Neuronal stem cell (in vitro differentiated cells): Measurements from ENCODE around the gene CRK.
"Not testable (repeated sequence)": the region's sequence is repeated elsewhere in the genome, so short reads cannot be mapped to it uniquely, and the experiment has no call there.

Experiments used
- DNase-seq: peaks from one replicate; pipeline ENCODE4 v3.0.0-alpha.2; 2013; ENCODE audit warnings: low spot score
- H2AFZ ChIP-seq: one replicate; pipeline ENCODE4 v1.6.1; 2013; ENCODE audit warnings: mild to moderate bottlenecking, low read length, inconsistent platforms
- H2AK5ac ChIP-seq: 2 replicates; pipeline ENCODE4 v1.6.1; 2013; ENCODE audit warnings: low read depth, mild to moderate bottlenecking, inconsistent platforms, low read length, moderate library complexity, mixed read lengths
- H2BK120ac ChIP-seq: 2 replicates; pipeline ENCODE4 v1.6.1; 2013; ENCODE audit warnings: low read depth, mild to moderate bottlenecking, inconsistent platforms, low read length, moderate library complexity, mixed read lengths
- H2BK12ac ChIP-seq: one replicate; pipeline ENCODE4 v1.6.1; 2013; ENCODE audit warnings: low read length, inconsistent platforms
- H2BK15ac ChIP-seq: 2 replicates; pipeline ENCODE4 v1.6.1; 2013; ENCODE audit warnings: mild to moderate bottlenecking, low read length, inconsistent platforms, mixed read lengths
- H2BK5ac ChIP-seq: one replicate; pipeline ENCODE4 v1.6.1; 2013; ENCODE audit warnings: inconsistent platforms, mild to moderate bottlenecking, low read length, moderate library complexity
- H3K14ac ChIP-seq: one replicate; pipeline ENCODE4 v1.6.1; 2013; ENCODE audit warnings: low read length, inconsistent platforms
- H3K18ac ChIP-seq: 2 replicates; pipeline ENCODE4 v1.6.1; 2013; ENCODE audit warnings: low read length, inconsistent platforms
- H3K23ac ChIP-seq: 2 replicates; pipeline ENCODE4 v1.6.1; 2013; ENCODE audit warnings: low read depth, mild to moderate bottlenecking, mixed read lengths, low read length, inconsistent platforms; ENCODE audit not compliant: poor library complexity
- H3K27ac ChIP-seq: replicated peaks from 3 replicates; pipeline ENCODE4 v1.5.1; 2013; ENCODE audit warnings: low read length, inconsistent platforms
- H3K27me3 ChIP-seq, 3 experiments: 2 replicates each; pipeline ENCODE4 v1.6.1; 2013; ENCODE audit warnings: low read length in 3 of 3, mild to moderate bottlenecking in 2 of 3, inconsistent platforms in 1 of 3, low read depth in 1 of 3, mixed read lengths in 1 of 3, moderate library complexity in 1 of 3; ENCODE audit not compliant: control insufficient read depth in 3 of 3, insufficient read depth in 3 of 3
- H3K36me3 ChIP-seq, 2 donors: replicated peaks in 1 of 2; 2 replicates each; pipeline ENCODE4 v1.6.1; 2013; ENCODE audit warnings: low read length in 2 of 2; ENCODE audit not compliant: control insufficient read depth in 2 of 2, insufficient read depth in 2 of 2
- H3K4ac ChIP-seq: 2 replicates; pipeline ENCODE4 v1.6.1; 2013; ENCODE audit warnings: inconsistent platforms, mild to moderate bottlenecking, low read length, moderate library complexity
- H3K4me1 ChIP-seq, 2 donors: 1 replicate in 1 of 2; 2 replicates in 1 of 2; pipeline ENCODE4 v1.6.1; 2013; ENCODE audit warnings: low read length in 2 of 2, low read depth in 1 of 2; ENCODE audit not compliant: control insufficient read depth in 2 of 2, insufficient read depth in 1 of 2
- H3K4me2 ChIP-seq: one replicate; pipeline ENCODE4 v1.6.1; 2013; ENCODE audit warnings: mild to moderate bottlenecking, low read length, inconsistent platforms; ENCODE audit not compliant: insufficient read depth, poor library complexity, severe bottlenecking
- H3K4me3 ChIP-seq, 2 donors: 2 replicates each; pipeline ENCODE4 v1.5.1; 2013; ENCODE audit warnings: low read length in 2 of 2, mild to moderate bottlenecking in 2 of 2, inconsistent platforms in 1 of 2, moderate library complexity in 1 of 2
- H3K79me1 ChIP-seq: one replicate; pipeline ENCODE4 v1.6.1; 2013; ENCODE audit warnings: low read depth, mild to moderate bottlenecking, inconsistent platforms, low read length, moderate library complexity
- H3K9ac ChIP-seq: one replicate; pipeline ENCODE4 v1.6.1; 2013; ENCODE audit warnings: mild to moderate bottlenecking, low read depth, low read length, inconsistent platforms; ENCODE audit not compliant: poor library complexity
- H3K9me3 ChIP-seq, 2 donors: replicated peaks in 1 of 2; 2 replicates each; pipeline versions ENCODE3 to v1.6.1; 2013; ENCODE audit warnings: low read length in 2 of 2, mild to moderate bottlenecking in 2 of 2, inconsistent platforms in 1 of 2, low read depth in 1 of 2, mixed read lengths in 1 of 2, moderate library complexity in 1 of 2; ENCODE audit not compliant: control insufficient read depth in 2 of 2, insufficient read depth in 1 of 2
- H4K8ac ChIP-seq: one replicate; pipeline ENCODE4 v1.6.1; 2013; ENCODE audit warnings: low read depth, mild to moderate bottlenecking, inconsistent platforms, low read length, moderate library complexity
- H4K91ac ChIP-seq: one replicate; pipeline ENCODE4 v1.6.1; 2013; ENCODE audit warnings: low read length, low read depth, mild to moderate bottlenecking, inconsistent platforms; ENCODE audit not compliant: poor library complexity
- WGBS, 2 donors: extraction: QIAGEN DNeasy Blood & Tissue Kit; methylation state at CpG; one replicate each; pipeline ENCODE4 v1.1.7; 2013; ENCODE audit warnings: missing lambda C conversion rate in 2 of 2, mixed read lengths in 1 of 2; ENCODE audit not compliant: insufficient read length in 2 of 2, insufficient replicate concordance in 1 of 2; ENCODE audit errors: extremely low coverage in 2 of 2; 5-methylcytosine and 5-hydroxymethylcytosine counted together

CRK gene

DNA sequence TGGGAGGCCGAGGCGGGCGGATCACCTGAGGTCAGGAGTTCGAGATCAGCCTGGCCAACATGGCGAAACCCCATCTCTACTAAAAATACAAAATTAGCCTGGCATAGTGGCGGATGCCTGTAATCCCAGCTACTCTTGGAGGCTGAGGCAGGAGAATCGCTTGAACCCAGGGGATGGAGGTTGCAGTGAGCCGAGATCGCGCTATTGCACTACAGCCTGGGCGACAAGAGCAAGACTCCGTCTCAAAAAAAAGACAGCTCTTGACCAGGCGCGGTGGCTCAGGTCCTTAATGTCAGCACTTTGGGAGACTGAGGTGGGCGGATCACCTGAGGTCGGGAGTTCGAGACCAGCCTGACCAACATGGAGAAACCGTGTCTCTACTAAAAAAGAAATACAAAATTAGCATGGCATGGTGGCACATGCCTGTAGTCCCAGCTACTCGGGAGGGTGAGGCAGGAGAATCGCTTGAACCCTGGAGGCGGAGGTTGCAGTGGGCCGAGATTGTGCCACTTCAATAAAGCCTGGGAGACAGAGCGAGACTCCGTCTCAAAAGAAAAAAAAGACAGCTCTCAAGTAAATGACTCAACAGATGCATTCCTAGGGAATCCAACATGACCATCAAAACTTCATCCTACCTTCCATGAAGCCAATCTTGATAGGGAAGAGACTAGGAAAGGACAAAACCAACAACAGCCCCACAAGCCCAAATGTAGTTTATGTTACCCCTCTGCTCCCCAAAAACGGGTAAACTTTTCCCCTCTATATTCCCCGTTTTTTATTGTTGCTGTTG is 60.0 kb downstream of the CRK start:
- not testable (repeated sequence) for H3K27ac ChIP-seq, H3K4me3 ChIP-seq, H3K27me3 ChIP-seq, H2BK120ac ChIP-seq, H3K4me2 ChIP-seq, H2AK5ac ChIP-seq, H2BK15ac ChIP-seq, H3K9me3 ChIP-seq, H3K23ac ChIP-seq, H3K14ac ChIP-seq, H3K79me1 ChIP-seq, H4K8ac ChIP-seq, H3K18ac ChIP-seq, H2AFZ ChIP-seq, H2BK5ac ChIP-seq, H3K9ac ChIP-seq, H3K4ac ChIP-seq, DNase-seq, H4K91ac ChIP-seq, H2BK12ac ChIP-seq
- peaks cover 1 to 77% of the 10 kb centered on the region in 2 donors for H3K36me3 ChIP-seq
- H3K4me1 ChIP-seq: peaks cover 7 to 10% of the 10 kb centered on the region in 2 donors
- no CpG with 5 or more reads among the region's 26 CpGs for WGBS, 2 donors

DNA sequence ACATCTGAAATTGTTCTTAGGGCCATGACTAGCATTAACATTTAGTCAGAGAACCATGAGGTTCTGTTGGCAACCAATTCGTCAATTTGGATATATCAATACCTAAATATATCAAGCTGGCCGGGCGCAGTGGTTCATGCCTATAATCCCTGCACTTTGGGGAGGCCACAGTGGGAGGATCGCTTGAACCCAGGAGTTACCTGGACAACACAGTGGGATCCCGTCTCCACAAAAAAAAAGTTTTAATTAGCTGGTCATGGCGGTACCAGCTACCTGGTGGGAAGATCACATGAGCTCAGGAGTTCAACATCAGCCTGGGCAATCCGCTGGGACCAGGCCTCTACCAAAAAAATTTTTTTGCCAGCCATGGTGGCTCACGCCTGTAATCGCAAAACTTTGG is 64.5 kb downstream of the CRK start:
- Histone ChIP-seq H3K23ac (no peak overlapping the region), H2AFZ (no peak overlapping the region), H2BK15ac (no peak overlapping the region), H3K4ac (no peak overlapping the region), H3K9me3 (no peaks in the 10 kb centered on the region), H3K27ac (no peak overlapping the region), H2BK5ac (no peak overlapping the region), H3K9ac (no peak overlapping the region), H2BK12ac (no peak overlapping the region), H3K4me1 (peaks cover 0 to 7% of the 10 kb centered on the region in 2 donors), H3K27me3 (no peaks in the 10 kb centered on the region), H4K91ac (no peak overlapping the region), H2AK5ac (no peak overlapping the region), H3K36me3 (peaks cover 1 to 86% of the 10 kb centered on the region in 2 donors), H3K4me3 (no peak overlapping the region), H3K18ac (no peak overlapping the region), H3K79me1 (no peaks in the 10 kb centered on the region), H3K14ac (no peak overlapping the region), H4K8ac (no peak overlapping the region), H2BK120ac (no peak overlapping the region), H3K4me2 (no peak overlapping the region)
- no peak for DNase-seq
- WGBS, 2 donors: no CpG with 5 or more reads among the region's 9 CpGs

DNA sequence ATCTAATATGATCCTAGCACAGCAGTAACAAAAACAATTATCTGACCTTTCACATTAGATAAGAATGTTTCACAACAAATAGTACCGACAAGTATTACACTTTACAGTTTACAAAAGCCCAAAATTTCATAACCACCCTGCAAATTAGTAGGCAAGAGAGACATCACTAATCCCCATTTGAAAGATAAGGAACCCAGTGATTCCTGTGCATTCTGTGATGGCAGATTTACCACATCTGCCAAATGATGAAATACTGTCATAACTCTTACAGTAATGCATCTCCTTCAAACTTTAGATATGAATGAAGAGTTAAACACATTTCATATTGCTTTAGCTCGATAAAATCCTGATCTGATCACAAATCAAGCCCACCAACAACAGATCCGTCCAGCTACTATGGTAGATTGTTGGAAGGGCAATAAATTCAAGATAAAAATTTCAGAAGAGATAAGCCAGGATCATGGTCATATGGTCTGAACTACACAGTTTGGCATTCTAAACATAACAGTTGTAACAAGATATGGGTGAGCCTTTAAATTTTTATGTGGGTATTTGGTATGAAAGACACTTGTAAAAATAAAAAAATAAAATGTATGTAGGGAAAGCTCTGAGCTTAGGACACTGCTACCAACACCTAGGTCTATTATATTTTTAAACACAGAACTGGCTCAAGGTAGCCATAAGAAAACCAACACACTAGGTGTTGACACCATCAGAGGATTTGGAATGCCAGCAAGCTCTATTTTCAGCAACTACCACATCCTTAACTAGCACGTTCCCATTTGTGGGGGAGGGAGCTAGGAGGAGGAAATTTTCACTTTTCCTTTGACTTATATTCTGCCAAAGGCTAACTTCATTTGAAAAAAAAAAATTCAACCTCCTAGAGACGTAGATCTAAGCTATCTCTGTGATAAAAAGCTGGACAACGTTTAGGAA is 65.3 kb downstream of the CRK start:
- no peak overlapping the region for H3K4ac ChIP-seq
- no peak overlapping the region for H3K18ac ChIP-seq
- peaks cover 0 to 7% of the 10 kb centered on the region in 2 donors for H3K4me1 ChIP-seq
- no peak overlapping the region for H3K4me2 ChIP-seq
- H3K4me3 ChIP-seq: no peak overlapping the region
- H2BK12ac ChIP-seq: no peak overlapping the region
- H2AK5ac ChIP-seq: no peak overlapping the region
- no peak overlapping the region for H2BK120ac ChIP-seq
- no peaks in the 10 kb centered on the region for H3K27me3 ChIP-seq
- peaks cover 1 to 86% of the 10 kb centered on the region in 2 donors for H3K36me3 ChIP-seq
- no peaks in the 10 kb centered on the region for H3K9me3 ChIP-seq
- no peaks in the 10 kb centered on the region for H3K79me1 ChIP-seq
- no peak overlapping the region for H2BK5ac ChIP-seq
- no peak overlapping the region for H2AFZ ChIP-seq
- WGBS, 2 donors: no CpG with 5 or more reads among the region's 6 CpGs
- H3K14ac ChIP-seq: no peak overlapping the region
- no peak overlapping the region for H4K91ac ChIP-seq
- no peak overlapping the region for H3K23ac ChIP-seq
- no peak overlapping the region for H3K9ac ChIP-seq
- no peak overlapping the region for H2BK15ac ChIP-seq
- no peak overlapping the region for H4K8ac ChIP-seq
- no peak overlapping the region for H3K27ac ChIP-seq
- no peak for DNase-seq
